H1 (cell line): Measurements from ENCODE around the gene CD14. TPM values are rescaled to one million over a fixed set of nuclear protein-coding genes. Genes with fewer than 3 reads are reported as not detected.
"Not testable (repeated sequence)": the region's sequence is repeated elsewhere in the genome, so short reads cannot be mapped to it uniquely, and the experiment has no call there.

Source experiments
- CTCF ChIA-PET: fragments of 300-600 bp; sonication (Branson Sonifier 250); formaldehyde crosslinking; loops from one replicate; lab custom pipeline; 2021; ENCODE audit not compliant: partially characterized antibody; lab: Charles Lee
- POLR2A ChIA-PET: fragments of 300-600 bp; sonication (Branson Sonifier 250); formaldehyde crosslinking; loops from one replicate; lab custom pipeline; 2021; ENCODE audit warnings: inconsistent platforms; ENCODE audit not compliant: partially characterized antibody; lab: Charles Lee
- DNase-seq, 2 experiments: peaks; one replicate each; pipeline versions ENCODE4 v3.0.0 to v3.0.0-alpha.2; 2010 to 2022; ENCODE audit warnings: low spot score in 2 of 2, low read depth in 1 of 2, mixed read lengths in 1 of 2
- FAIRE-seq: peaks from 2 replicates; lab custom pipeline; 2011; peaks lifted over from hg19 to GRCh38; lab: Jason Lieb, UNC
- H2AFZ ChIP-seq: 2 replicates; pipeline ENCODE4 v1.8.1; 2012; ENCODE audit warnings: low read length, inconsistent platforms
- H2AK5ac ChIP-seq: 2 replicates; pipeline ENCODE4 v1.6.1; 2013; ENCODE audit warnings: low read depth, low read length
- H2BK120ac ChIP-seq: replicated peaks from 2 replicates; pipeline ENCODE3; 2013; ENCODE audit warnings: low read depth, low read length, inconsistent platforms
- H2BK12ac ChIP-seq: 2 replicates; pipeline ENCODE4 v1.6.1; 2013; ENCODE audit warnings: low read depth, low read length
- H2BK15ac ChIP-seq: 2 replicates; pipeline ENCODE4 v1.6.1; 2013; ENCODE audit warnings: low read length
- H2BK20ac ChIP-seq: 2 replicates; pipeline ENCODE4 v1.6.1; 2013; ENCODE audit warnings: low read length
- H2BK5ac ChIP-seq: 2 replicates; pipeline ENCODE4 v1.6.1; 2013; ENCODE audit warnings: low read depth, low read length
- H3K14ac ChIP-seq: 2 replicates; pipeline ENCODE4 v1.6.1; 2013; ENCODE audit warnings: inconsistent platforms; ENCODE audit not compliant: insufficient read length
- H3K18ac ChIP-seq: 2 replicates; pipeline ENCODE4 v1.6.1; 2013; ENCODE audit warnings: low read length; ENCODE audit errors: extremely low read depth
- H3K23ac ChIP-seq: 2 replicates; pipeline ENCODE4 v1.6.1; 2013; ENCODE audit warnings: inconsistent platforms; ENCODE audit not compliant: insufficient read length
- H3K23me2 ChIP-seq: 2 replicates; pipeline ENCODE4 v1.6.1; 2013; ENCODE audit warnings: low read depth, low read length
- H3K27ac ChIP-seq: 2 replicates; pipeline ENCODE4 v1.6.1; 2011; ENCODE audit warnings: low read depth, low read length, inconsistent platforms
- H3K27me3 ChIP-seq, 4 experiments: replicated peaks in 1 of 4; 1 replicate in 1 of 4; 2 replicates in 3 of 4; pipeline versions ENCODE4 v1.6.1 to v1.8.1; 2011 to 2013; ENCODE audit warnings: low read length in 3 of 4, mild to moderate bottlenecking in 3 of 4, inconsistent platforms in 2 of 4, mixed read lengths in 2 of 4, moderate library complexity in 1 of 4; ENCODE audit not compliant: control insufficient read depth in 3 of 4, insufficient read depth in 3 of 4; ENCODE audit errors: extremely low read depth in 1 of 4
- H3K36me3 ChIP-seq, 4 experiments: 2 replicates each; pipeline versions ENCODE4 v1.6.1 to v1.8.1; 2011 to 2013; ENCODE audit warnings: mild to moderate bottlenecking in 4 of 4, low read length in 3 of 4, moderate library complexity in 2 of 4, control low read depth in 1 of 4, inconsistent platforms in 1 of 4; ENCODE audit not compliant: insufficient read depth in 4 of 4, control insufficient read depth in 2 of 4
- H3K4ac ChIP-seq: replicated peaks from 2 replicates; pipeline ENCODE3; 2013; ENCODE audit warnings: low read length, low read depth, mixed read lengths, inconsistent platforms; ENCODE audit not compliant: insufficient read length
- H3K4me1 ChIP-seq, 4 experiments: replicated peaks in 1 of 4; 1 replicate in 1 of 4; 2 replicates in 3 of 4; pipeline versions ENCODE4 v1.6.1 to v1.8.1; 2011 to 2013; ENCODE audit warnings: low read length in 3 of 4, inconsistent platforms in 2 of 4, mixed read lengths in 1 of 4; ENCODE audit not compliant: insufficient read depth in 4 of 4, control insufficient read depth in 3 of 4
- H3K4me2 ChIP-seq, 2 experiments: 2 replicates each; pipeline versions ENCODE4 v1.6.1 to v1.8.1; 2011 to 2013; ENCODE audit warnings: low read depth in 2 of 2, low read length in 2 of 2, control low read depth in 1 of 2, inconsistent platforms in 1 of 2, mild to moderate bottlenecking in 1 of 2; ENCODE audit not compliant: insufficient read depth in 1 of 2
- H3K4me3 ChIP-seq, 4 experiments: fragments of 200-600, 300-600 bp in 1 of 4; sonication (generic), shearing (Covaris generic), sonication (Bioruptor Twin) in 1 of 4; 2 replicates each; pipeline versions ENCODE4 v1.5.1 to v1.8.1; 2011 to 2016; ENCODE audit warnings: low read length in 4 of 4, low read depth in 3 of 4, control low read depth in 2 of 4, inconsistent platforms in 2 of 4, mild to moderate bottlenecking in 2 of 4, mixed read lengths in 1 of 4, moderate library complexity in 1 of 4; ENCODE audit not compliant: insufficient read depth in 2 of 4; ENCODE audit errors: extremely low read depth in 1 of 4
- H3K56ac ChIP-seq: replicated peaks from 2 replicates; pipeline ENCODE3; 2013; ENCODE audit warnings: low read depth, mild to moderate bottlenecking, mixed read lengths, low read length, inconsistent platforms; ENCODE audit not compliant: insufficient read length
- H3K79me1 ChIP-seq: 2 replicates; pipeline ENCODE4 v1.6.1; 2013; ENCODE audit warnings: low read depth, low read length, control low read depth
- H3K79me2 ChIP-seq, 2 experiments: 2 replicates each; pipeline versions ENCODE4 v1.6.1 to v1.8.1; 2012 to 2013; ENCODE audit warnings: low read length in 2 of 2, mild to moderate bottlenecking in 2 of 2, inconsistent platforms in 1 of 2; ENCODE audit not compliant: insufficient read depth in 2 of 2, control insufficient read depth in 1 of 2
- H3K9ac ChIP-seq, 4 experiments: replicated peaks in 1 of 4; 1 replicate in 1 of 4; 2 replicates in 3 of 4; pipeline versions ENCODE4 v1.6.1 to v1.8.1; 2011 to 2013; ENCODE audit warnings: low read depth in 3 of 4, low read length in 3 of 4, control low read depth in 2 of 4, mild to moderate bottlenecking in 2 of 4, moderate library complexity in 2 of 4, inconsistent platforms in 1 of 4; ENCODE audit errors: extremely low read depth in 1 of 4
- H3K9me3 ChIP-seq, 2 experiments: 2 replicates each; pipeline versions ENCODE4 v1.6.1 to v1.8.1; 2012 to 2013; ENCODE audit warnings: mild to moderate bottlenecking in 2 of 2, moderate library complexity in 2 of 2, control low read depth in 1 of 2, inconsistent platforms in 1 of 2, low read depth in 1 of 2, low read length in 1 of 2, mixed read lengths in 1 of 2; ENCODE audit not compliant: insufficient read depth in 2 of 2
- H4K20me1 ChIP-seq, 2 experiments: replicated peaks in 1 of 2; 2 replicates each; pipeline versions ENCODE3 to v1.8.1; 2011 to 2013; ENCODE audit warnings: inconsistent platforms in 2 of 2, low read length in 2 of 2, mild to moderate bottlenecking in 1 of 2; ENCODE audit not compliant: insufficient read depth in 2 of 2, control insufficient read depth in 1 of 2
- H4K5ac ChIP-seq: 2 replicates; pipeline ENCODE4 v1.6.1; 2013; ENCODE audit warnings: low read length, low read depth, mixed read lengths, inconsistent platforms; ENCODE audit not compliant: insufficient read length
- H4K8ac ChIP-seq: 2 replicates; pipeline ENCODE4 v1.8.0; 2013; ENCODE audit warnings: mild to moderate bottlenecking, moderate library complexity, low read length, inconsistent platforms; ENCODE audit not compliant: insufficient read depth; ENCODE audit errors: extremely low read depth
- H4K91ac ChIP-seq: replicated peaks from 2 replicates; pipeline ENCODE3; 2013; ENCODE audit warnings: low read length, mixed read lengths, inconsistent platforms; ENCODE audit not compliant: insufficient read length
- WGBS, 2 experiments: shearing (Covaris generic) in 1 of 2; methylation state at CpG; one replicate each; pipeline versions ENCODE4 v1.1.6 to v1.1.7; 2013 to 2015; ENCODE audit warnings: low lambda C conversion rate in 2 of 2, mixed read lengths in 2 of 2, inconsistent platforms in 1 of 2, low coverage in 1 of 2, missing lambda C conversion rate in 1 of 2; ENCODE audit not compliant: insufficient replicate concordance in 2 of 2, insufficient coverage in 1 of 2, insufficient read length in 1 of 2; ENCODE audit errors: extremely low coverage in 1 of 2, missing lambda C conversion rate in 1 of 2; 5-methylcytosine and 5-hydroxymethylcytosine counted together
- polyA plus RNA-seq, 7 experiments: library from polyadenylated mRNA; depleted of rRNA in 3 of 7; stranded (reverse) in 5 of 7; unstranded in 2 of 7; fragments of >200 nt in 5 of 7; fragments of 200-250 nt in 2 of 7; gene quantifications; 1 replicate in 5 of 7; 2 replicates in 1 of 7; 4 replicates in 1 of 7; pipeline versions ENCODE4 v1.2.1 to v1.2.3, GENCODE V29; 2011 to 2013; ENCODE audit warnings: missing spikeins in 2 of 7, mixed read lengths in 2 of 7
- total RNA-seq: library from RNA; stranded (reverse); fragmentation: NEBNext Ultra II Directional; extraction: Animal tissue kit (Norgen Biotek cat#: 25700); gene quantifications from 2 replicates; pipeline ENCODE4 v1.2.1, GENCODE V29; 2021

Gene CD14
- total and polyA plus RNA-seq, 2 of the 8 experiments (the other 6 are each of a cell fraction or from before 2014, with no cell fraction given) = 0.15 TPM; not detected in 1

DNA sequence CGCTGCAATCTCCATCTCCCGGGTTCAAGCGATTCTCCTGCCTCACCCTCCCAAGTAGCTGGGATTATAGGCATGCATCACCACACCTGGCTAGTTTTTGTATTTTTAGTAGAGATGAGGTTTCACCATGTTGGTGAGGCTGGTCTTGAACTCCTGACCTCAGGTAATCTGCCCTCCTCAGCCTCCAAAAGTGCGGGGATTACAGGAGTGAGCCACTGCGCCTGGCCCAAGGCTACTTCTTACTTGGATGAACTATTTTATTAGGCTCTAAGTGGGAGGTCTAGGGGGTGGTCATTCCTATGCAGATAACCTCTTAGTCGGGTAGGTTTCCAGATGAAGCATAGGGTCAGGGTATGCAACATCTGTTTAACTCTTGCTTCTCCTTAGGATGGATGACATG, 27.4 kb upstream of the CD14 start:
- H4K20me1 ChIP-seq, H4K5ac ChIP-seq, H3K14ac ChIP-seq, H3K4me1 ChIP-seq, DNase-seq, H3K27ac ChIP-seq, H3K79me1 ChIP-seq, H3K23ac ChIP-seq, H3K4ac ChIP-seq, H2BK12ac ChIP-seq, H2BK20ac ChIP-seq, H3K9ac ChIP-seq, FAIRE-seq, H4K8ac ChIP-seq, H3K4me2 ChIP-seq, H2BK120ac ChIP-seq, H2AFZ ChIP-seq, H4K91ac ChIP-seq, CTCF ChIA-PET, H2BK15ac ChIP-seq, H3K56ac ChIP-seq, H3K27me3 ChIP-seq, H3K9me3 ChIP-seq, H2BK5ac ChIP-seq, H2AK5ac ChIP-seq, H3K23me2 ChIP-seq, H3K18ac ChIP-seq, H3K79me2 ChIP-seq, H3K4me3 ChIP-seq: not testable (repeated sequence)
- H3K36me3 ChIP-seq = peaks cover 10 to 61% (median 48%) of the 10 kb centered on the region in 4 experiments; a peak in 7 of 8 replicates
- 97% methylated on average over 6 of the region's 6 CpGs; no CpG with 5 or more reads in 1 of the 2 experiments for WGBS, 2 experiments
- POLR2A ChIA-PET = interaction anchor here (9.9 kb wide), 1 partner anchor 13 kb away, joined by 87 read pairs; the partner anchor contains the start of genes IK and NDUFA2
